Measurements from ENCODE around the gene GCK. TPM values are rescaled to one million over a fixed set of nuclear protein-coding genes. Genes with fewer than 3 reads are reported as not detected.
A peak's percentile ranks its signal among the peaks of the same experiment; 100 is the strongest.

GCK gene
- total RNA-seq, 2 donors from 2014 or later = 0.45 TPM; not detected in 1

DNA sequence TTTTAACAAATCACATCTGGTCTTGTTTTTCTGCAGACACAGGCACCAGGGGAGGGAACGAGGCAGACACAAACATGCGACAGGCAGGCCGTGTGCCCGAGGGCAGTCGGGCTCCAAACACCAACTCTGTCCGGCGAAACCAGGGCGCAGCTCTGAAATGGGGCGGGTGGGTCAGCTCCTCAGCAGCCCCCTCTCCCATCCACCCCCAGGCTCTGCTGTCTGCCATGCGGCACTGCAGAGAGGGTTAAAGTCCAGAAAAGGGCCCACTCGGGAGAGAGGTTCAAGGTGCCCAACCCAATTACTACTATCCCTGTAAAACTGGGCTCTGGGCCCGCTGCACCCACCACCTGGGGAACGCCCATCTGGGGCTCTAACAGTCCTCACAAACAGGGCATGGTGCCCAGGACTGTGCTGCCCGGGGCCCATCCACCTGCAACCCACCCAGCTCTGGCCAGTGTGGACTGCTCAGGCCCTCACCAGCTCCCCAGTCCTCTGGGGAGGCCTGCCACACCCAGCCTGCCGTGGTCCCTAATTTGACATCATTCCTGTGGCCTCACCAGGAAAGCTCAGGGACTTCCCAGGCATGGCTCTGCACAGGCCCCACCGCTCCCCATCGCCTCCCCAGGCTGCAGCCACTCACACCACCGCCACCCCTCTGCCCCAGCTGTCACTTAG is 30.3 kb upstream of the GCK start:
- Mint-ChIP-seq H3K27ac (no peak overlapping the region), H3K36me3 (ENCODE audit: low read depth) (peaks cover 2% of the 10 kb centered on the region), H3K27me3 (peaks cover 8% of the 10 kb centered on the region), H3K4me3 (no peak overlapping the region), H3K4me1 (peaks cover 7% of the 10 kb centered on the region)
- ATAC-seq (no peak), DNase-seq (peak in 1 of 3 donors; percentile 6)
- no peaks in the 10 kb centered on the region for H3K9me3 ChIP-seq (ENCODE audit: control insufficient read depth, low read length, poor library complexity, severe bottlenecking)

DNA sequence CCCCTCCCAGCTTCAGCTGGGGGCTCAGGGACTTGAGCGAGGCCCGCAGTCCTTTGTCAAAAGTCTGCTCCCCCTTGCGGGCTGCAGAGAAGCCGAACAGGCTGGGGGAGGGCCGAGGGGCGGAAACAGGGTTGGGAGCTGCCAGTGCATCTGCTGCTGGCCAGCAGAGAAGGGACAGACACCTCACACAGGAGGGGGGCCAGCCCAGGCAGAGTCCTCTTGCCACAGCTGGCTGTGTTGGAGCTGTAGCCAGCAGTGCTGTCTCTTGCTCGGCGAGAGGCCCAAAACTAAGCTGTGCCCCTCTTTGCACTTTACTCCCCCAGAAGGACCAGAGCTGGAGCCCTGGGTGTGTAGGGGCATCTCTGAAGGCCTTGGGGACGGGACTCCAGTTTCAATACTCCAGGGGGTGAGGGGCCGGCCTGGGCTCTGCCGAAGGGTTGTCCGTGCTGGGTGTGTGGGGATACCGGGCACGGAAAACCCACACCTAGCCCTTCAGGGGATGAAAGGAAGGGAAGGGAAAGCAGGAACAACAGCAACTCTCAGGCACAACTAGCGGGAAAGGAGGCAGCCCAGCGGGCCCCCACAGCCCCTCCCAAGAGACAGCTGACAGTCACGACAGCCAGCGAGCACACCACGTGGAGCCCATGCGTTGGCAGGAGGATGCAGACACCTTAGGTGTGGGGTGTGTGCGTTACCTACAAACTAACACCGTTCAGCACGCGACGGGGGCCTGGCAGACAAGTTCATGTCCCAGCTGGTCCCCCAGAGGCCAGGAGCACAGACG is 29.4 kb upstream of the GCK start:
- no peak for ATAC-seq
- H3K4me3 Mint-ChIP-seq = no peak overlapping the region
- H3K9me3 ChIP-seq (ENCODE audit: control insufficient read depth, low read length, poor library complexity, severe bottlenecking) = no peaks in the 10 kb centered on the region
- H3K27ac Mint-ChIP-seq = peak overlapping the region; percentile 34
- no peak for DNase-seq
- H3K4me1 Mint-ChIP-seq = peaks cover 5% of the 10 kb centered on the region
- no peaks in the 10 kb centered on the region for H3K36me3 Mint-ChIP-seq (ENCODE audit: low read depth)
- H3K27me3 Mint-ChIP-seq = peaks cover 2% of the 10 kb centered on the region

GRCh38 chr7:44217852-44218402 is 28.7 kb upstream of the GCK start:
- Mint-ChIP-seq H3K36me3 (ENCODE audit: low read depth) (no peaks in the 10 kb centered on the region), H3K4me1 (peaks cover 4% of the 10 kb centered on the region), H3K27ac (peak overlapping the region; percentile 34), H3K4me3 (no peak overlapping the region), H3K27me3 (no peaks in the 10 kb centered on the region)
- DNase-seq (no peak), ATAC-seq (no peak)
- no peaks in the 10 kb centered on the region for H3K9me3 ChIP-seq (ENCODE audit: control insufficient read depth, low read length, poor library complexity, severe bottlenecking)

DNA sequence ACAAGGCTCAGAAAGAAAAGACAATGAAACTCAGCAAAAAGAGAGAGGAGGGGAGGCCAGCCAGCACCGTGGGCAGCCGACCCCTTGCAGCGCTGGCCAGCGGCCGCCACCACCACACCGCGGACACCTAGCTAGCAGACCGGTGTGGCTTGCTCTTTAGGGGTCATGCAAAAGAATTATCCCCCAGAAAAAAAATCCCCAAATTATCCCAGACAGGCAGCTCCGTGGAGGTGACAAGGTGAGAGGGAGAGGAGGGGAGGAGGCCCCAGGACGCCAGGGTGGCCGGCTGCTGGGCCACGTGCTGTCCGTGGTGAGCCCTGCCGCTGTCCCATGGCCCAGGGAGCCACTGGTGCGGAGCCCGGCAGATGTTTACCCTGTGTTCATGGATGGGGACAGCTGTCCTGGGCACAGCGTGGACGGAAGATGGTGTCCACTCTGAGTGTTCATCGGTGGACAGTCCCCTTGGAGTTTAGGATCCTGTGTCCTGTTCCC is 28.0 kb upstream of the GCK start:
- no peaks in the 10 kb centered on the region for H3K9me3 ChIP-seq (ENCODE audit: control insufficient read depth, low read length, poor library complexity, severe bottlenecking)
- no peak for DNase-seq
- ATAC-seq = no peak
- Mint-ChIP-seq H3K4me3 (no peak overlapping the region), H3K27ac (no peak overlapping the region), H3K4me1 (peaks cover 4% of the 10 kb centered on the region), H3K27me3 (no peaks in the 10 kb centered on the region), H3K36me3 (ENCODE audit: low read depth) (peaks cover under 1% of the 10 kb centered on the region)

DNA sequence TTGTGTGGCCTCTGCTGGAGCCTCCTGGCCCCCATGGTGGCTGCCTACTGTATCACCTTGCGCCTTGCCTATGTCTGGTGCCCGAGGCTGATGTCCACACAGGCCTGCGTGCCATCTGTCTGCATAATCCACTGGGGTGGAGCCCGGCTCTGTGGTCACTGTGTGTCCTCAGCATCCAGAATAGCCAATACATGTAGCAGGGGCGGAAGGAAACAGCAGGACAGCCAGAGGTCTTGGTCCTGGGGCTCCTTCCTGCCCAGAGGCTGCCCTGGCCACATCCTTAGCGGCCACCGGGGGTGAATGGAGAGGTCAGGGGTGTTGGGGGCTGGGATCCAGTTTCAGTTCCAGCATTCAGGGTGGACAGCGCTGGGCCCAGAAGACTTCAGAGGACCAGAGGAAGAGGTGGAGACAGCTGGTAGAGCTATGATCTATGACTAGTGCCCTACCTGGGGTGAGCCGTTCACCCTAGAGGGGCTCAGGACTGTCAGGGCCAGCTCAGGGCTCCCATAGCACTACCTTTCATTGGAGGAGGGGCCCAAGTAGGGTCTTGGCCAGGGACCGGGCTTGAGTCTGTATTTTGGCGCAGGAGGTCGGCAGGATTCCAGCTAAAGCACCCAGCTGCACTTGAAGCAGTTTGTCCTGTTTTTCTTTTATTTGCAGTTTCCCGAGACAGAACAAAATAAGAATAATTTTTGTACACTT is 27.4 kb upstream of the GCK start:
- H3K27me3 Mint-ChIP-seq = no peaks in the 10 kb centered on the region
- H3K36me3 Mint-ChIP-seq (ENCODE audit: low read depth) = peaks cover 3% of the 10 kb centered on the region
- DNase-seq (no peak), ATAC-seq (no peak)
- no peak overlapping the region for H3K27ac Mint-ChIP-seq
- H3K4me1 Mint-ChIP-seq = peaks cover 4% of the 10 kb centered on the region
- H3K9me3 ChIP-seq (ENCODE audit: control insufficient read depth, low read length, poor library complexity, severe bottlenecking) = no peaks in the 10 kb centered on the region
- H3K4me3 Mint-ChIP-seq = no peak overlapping the region

DNA sequence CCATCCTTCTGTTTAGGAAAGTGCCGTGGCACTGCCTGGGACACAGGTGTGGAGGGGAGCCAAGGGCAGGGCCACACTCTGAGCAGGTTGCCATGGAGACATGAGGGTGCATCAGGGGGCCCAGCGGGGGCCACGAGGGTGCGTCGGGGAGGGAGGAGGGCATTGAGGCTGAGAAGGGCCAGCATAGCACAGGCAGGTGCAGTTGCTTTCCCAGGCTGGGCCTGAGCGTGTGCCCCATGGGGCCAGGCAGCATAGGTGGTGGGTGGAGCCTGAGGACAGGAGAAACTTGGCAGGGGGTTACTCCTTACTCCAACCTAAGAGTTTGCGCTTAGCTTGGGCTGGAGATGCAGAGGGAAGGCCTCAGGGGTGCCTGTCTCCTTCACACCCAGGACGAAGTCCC is 26.8 kb upstream of the GCK start:
- Mint-ChIP-seq H3K4me1 (peaks cover 4% of the 10 kb centered on the region), H3K4me3 (no peak overlapping the region), H3K27me3 (no peaks in the 10 kb centered on the region), H3K36me3 (ENCODE audit: low read depth) (peaks cover 3% of the 10 kb centered on the region), H3K27ac (no peak overlapping the region)
- no peaks in the 10 kb centered on the region for H3K9me3 ChIP-seq (ENCODE audit: control insufficient read depth, low read length, poor library complexity, severe bottlenecking)
- ATAC-seq (no peak), DNase-seq (no peak)

DNA sequence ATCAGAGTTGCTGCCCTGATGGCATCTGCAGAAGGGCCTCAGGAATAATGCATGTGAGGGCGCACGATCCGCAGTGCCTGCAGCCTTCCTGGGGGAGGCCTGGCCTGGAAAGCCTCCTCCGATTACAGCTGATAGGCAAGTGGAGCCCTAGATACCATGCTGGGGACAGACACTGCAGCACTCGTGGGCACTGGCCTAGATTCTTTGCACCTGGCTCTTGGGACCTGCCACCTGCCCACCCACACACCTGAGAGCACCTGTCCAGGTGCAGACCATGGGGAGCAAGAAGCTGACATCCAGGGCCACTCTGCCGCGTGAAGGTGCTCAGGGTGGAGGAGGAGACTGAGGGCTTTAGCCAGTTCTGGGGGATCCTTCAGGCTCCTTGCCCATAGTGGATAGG is 26.3 kb upstream of the GCK start:
- H3K4me1 Mint-ChIP-seq = peaks cover 4% of the 10 kb centered on the region
- H3K9me3 ChIP-seq (ENCODE audit: control insufficient read depth, low read length, poor library complexity, severe bottlenecking) = no peaks in the 10 kb centered on the region
- no peak for DNase-seq
- no peak overlapping the region for H3K4me3 Mint-ChIP-seq
- peaks cover 3% of the 10 kb centered on the region for H3K36me3 Mint-ChIP-seq (ENCODE audit: low read depth)
- H3K27ac Mint-ChIP-seq = no peak overlapping the region
- no peak for ATAC-seq
- no peaks in the 10 kb centered on the region for H3K27me3 Mint-ChIP-seq

DNA sequence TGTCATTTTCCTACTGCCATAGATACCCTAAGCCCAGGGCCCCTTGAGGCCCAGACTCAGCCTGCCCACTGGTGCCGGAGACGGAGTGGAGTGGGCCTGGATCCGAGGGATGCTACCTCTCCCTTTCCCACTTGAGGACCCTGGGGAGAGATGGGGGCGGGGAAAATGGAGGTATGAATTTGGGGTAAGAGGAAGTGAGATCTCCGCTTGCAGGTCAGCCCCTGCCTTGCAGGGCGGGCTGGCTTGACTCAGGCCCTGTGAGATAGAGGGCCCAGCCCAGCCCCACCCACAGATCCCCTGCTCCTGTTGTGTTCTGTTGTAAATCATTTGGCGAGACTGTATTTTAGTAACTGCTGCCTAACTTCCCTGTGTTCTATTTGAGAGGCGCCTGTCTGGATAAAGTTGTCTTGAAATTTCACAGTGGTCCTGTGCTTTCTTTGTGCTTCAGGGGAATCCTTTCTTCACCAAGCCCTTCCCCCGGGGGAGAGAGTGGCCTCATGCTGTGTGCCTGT is 24.7 kb upstream of the GCK start:
- Mint-ChIP-seq H3K27me3 (no peaks in the 10 kb centered on the region), H3K27ac (no peak overlapping the region), H3K4me3 (no peak overlapping the region), H3K4me1 (peaks cover 4% of the 10 kb centered on the region), H3K36me3 (ENCODE audit: low read depth) (peaks cover 6% of the 10 kb centered on the region)
- ATAC-seq (no peak), DNase-seq (no peak)
- no peaks in the 10 kb centered on the region for H3K9me3 ChIP-seq (ENCODE audit: control insufficient read depth, low read length, poor library complexity, severe bottlenecking)

- Mint-ChIP-seq H3K36me3 (ENCODE audit: low read depth) (peaks cover 9% of the 10 kb centered on the region), H3K4me1 (peaks cover 4% of the 10 kb centered on the region), H3K4me3 (no peak overlapping the region), H3K27ac (peak overlapping the region; percentile 21), H3K27me3 (no peaks in the 10 kb centered on the region)
- ATAC-seq (no peak), DNase-seq (no peak)
- no peaks in the 10 kb centered on the region for H3K9me3 ChIP-seq (ENCODE audit: control insufficient read depth, low read length, poor library complexity, severe bottlenecking)
Measured at GRCh38 chr7:44213206-44213876, 24.1 kb upstream of the GCK start.

GRCh38 chr7:44212581-44213184 is 23.4 kb upstream of the GCK start:
- Mint-ChIP-seq H3K27me3 (no peaks in the 10 kb centered on the region), H3K4me1 (peaks cover 2% of the 10 kb centered on the region), H3K36me3 (ENCODE audit: low read depth) (peaks cover 9% of the 10 kb centered on the region), H3K27ac (peak overlapping the region; percentile 21), H3K4me3 (no peak overlapping the region)
- DNase-seq (no peak), ATAC-seq (no peak)
- no peaks in the 10 kb centered on the region for H3K9me3 ChIP-seq (ENCODE audit: control insufficient read depth, low read length, poor library complexity, severe bottlenecking)

DNA sequence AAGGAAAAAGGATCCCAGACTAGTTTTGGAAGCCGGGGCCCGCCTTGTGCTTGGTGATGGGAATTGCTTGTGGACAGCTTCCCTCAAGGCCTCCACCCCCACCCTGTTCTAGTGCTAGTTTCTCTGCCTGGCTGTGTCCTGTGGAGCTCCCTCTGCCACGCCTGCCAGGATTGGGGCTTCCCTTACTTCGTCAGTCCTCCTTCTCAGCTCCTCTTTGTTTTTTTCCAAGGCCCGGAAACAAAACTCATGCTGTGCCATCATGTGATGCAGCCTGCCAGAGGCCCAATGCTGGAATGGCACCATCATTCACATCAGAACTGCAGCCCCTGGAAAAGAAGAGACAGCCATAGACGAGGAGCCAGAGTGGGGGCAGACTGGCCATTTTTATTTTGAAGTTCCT is 22.8 kb upstream of the GCK start:
- H3K4me3 Mint-ChIP-seq = no peak overlapping the region
- peaks cover 2% of the 10 kb centered on the region for H3K4me1 Mint-ChIP-seq
- H3K27me3 Mint-ChIP-seq = no peaks in the 10 kb centered on the region
- peaks cover 9% of the 10 kb centered on the region for H3K36me3 Mint-ChIP-seq (ENCODE audit: low read depth)
- ATAC-seq (no peak), DNase-seq (no peak)
- H3K9me3 ChIP-seq (ENCODE audit: control insufficient read depth, low read length, poor library complexity, severe bottlenecking) = no peaks in the 10 kb centered on the region
- peak overlapping the region; percentile 21 for H3K27ac Mint-ChIP-seq

- Mint-ChIP-seq H3K27me3 (no peaks in the 10 kb centered on the region), H3K4me3 (no peak overlapping the region), H3K27ac (no peak overlapping the region), H3K36me3 (ENCODE audit: low read depth) (peaks cover 9% of the 10 kb centered on the region), H3K4me1 (peaks cover 2% of the 10 kb centered on the region)
- no peak for DNase-seq
- no peaks in the 10 kb centered on the region for H3K9me3 ChIP-seq (ENCODE audit: control insufficient read depth, low read length, poor library complexity, severe bottlenecking)
- ATAC-seq = no peak
Measured at GRCh38 chr7:44211126-44211675, 22.0 kb upstream of the GCK start.
